Airway epithelial cell (primary cell): ENCODE data around the gene RFTN1. TPM values are rescaled to one million over a fixed set of nuclear protein-coding genes. Genes with fewer than 3 reads are reported as not detected.

ENCODE experiments used
- total RNA-seq: library from RNA; depleted of rRNA; stranded (reverse); fragments of >200 nt; gene quantifications from 2 replicates; pipeline ENCODE4 v1.2.3, GENCODE V29; 2015

The RFTN1 gene, protein sequence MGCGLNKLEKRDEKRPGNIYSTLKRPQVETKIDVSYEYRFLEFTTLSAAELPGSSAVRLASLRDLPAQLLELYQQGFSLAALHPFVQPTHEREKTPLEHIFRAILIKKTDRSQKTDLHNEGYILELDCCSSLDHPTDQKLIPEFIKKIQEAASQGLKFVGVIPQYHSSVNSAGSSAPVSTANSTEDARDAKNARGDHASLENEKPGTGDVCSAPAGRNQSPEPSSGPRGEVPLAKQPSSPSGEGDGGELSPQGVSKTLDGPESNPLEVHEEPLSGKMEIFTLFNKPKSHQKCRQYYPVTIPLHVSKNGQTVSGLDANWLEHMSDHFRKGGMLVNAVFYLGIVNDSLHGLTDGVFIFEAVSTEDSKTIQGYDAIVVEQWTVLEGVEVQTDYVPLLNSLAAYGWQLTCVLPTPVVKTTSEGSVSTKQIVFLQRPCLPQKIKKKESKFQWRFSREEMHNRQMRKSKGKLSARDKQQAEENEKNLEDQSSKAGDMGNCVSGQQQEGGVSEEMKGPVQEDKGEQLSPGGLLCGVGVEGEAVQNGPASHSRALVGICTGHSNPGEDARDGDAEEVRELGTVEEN
- total RNA-seq: 16.0 and 24.4 TPM in 2 replicates

DNA sequence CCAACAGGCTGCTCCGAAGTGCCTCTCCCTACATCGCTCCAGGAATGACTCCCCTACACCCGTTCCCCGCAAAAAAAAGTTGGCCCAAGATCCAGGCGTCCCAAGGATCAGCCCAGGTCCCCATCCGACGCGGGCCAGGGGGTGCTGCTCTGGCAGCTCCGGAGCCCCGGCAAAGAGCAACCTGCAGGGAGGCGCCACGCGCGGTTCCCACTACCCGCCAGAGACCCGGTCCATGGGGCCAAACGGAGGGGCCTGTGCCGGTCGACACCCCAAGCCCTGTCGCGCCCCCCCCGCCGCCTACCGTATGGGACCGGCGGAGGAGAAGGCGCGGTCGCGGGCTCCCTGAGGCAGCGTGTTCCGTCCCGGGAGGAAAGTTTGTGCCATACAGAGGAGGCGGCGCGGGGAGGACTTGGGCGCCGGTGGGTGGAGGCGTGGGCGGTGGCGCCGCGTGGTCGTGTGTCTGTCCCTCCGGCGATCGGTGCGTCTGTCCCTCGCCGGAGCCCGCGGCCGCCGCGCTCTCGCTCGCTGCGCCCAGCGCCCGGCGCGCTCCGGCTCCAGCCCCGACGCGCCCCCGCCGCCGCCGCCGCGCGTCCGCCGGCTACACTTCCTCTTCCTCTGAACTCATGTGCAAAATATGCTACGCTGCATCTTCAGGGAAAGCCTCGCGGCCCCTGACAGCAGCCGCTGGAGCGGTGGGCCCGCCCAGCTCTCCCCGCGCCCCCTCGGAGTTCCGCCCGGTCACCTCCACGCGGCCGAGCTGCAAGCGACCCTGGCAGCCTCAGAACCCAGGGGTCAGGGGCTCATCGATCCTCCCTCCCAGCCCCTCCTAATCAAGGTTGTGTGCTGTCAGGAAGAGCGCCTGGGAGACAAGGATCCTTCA lies at the start of gene RFTN1:
Gene RFTN1, minus strand, starts transcription at position 559 of the 880 bp plus-strand sequence. CDS start 19,830 bp downstream, outside the sequence.

Other genes with a start within 250 kb of the RFTN1 start
- gene DPH3, start 248.8 kb downstream of the RFTN1 start, total RNA-seq: 9.5 and 10.0 TPM in 2 replicates
- gene OXNAD1, start 248.5 kb downstream of the RFTN1 start, total RNA-seq: 10.2 and 14.2 TPM in 2 replicates
- not detected in 2 replicates for gene DAZL, start 91.7 kb upstream of the RFTN1 start, total RNA-seq